ENCODE data around the gene FDXR.

- TF ChIP-seq CTCF (conservative IDR thresholded peaks at IDR 0.05) (no peak), EZH2 (IDR thresholded peaks at IDR 0.05; ENCODE audit: low read depth) (no peak)
Measured at GRCh38 chr17:74890554-74890953, 17.8 kb upstream of the FDXR start.

Data from PC-9 (cell line).